ENCODE data around the gene ISL1. TPM values are rescaled to one million over a fixed set of nuclear protein-coding genes. Genes with fewer than 3 reads are reported as not detected.

ISL1 gene
- total RNA-seq, 1 experiment from 2014 or later: 1.3 TPM

GRCh38 chr5:51373880-51374523 is 9.2 kb upstream of the ISL1 start:
- H3K4me2 ChIP-seq (ENCODE audit: low read length): no peak overlapping the region
- H3K36me3 ChIP-seq (ENCODE audit: control insufficient read depth in 1 of 2, insufficient read depth in 2 of 2, low read length in 2 of 2): no peaks in the 10 kb centered on the region
- no peaks in the 10 kb centered on the region for H3K4me1 ChIP-seq (ENCODE audit: control insufficient read depth in 1 of 2, insufficient read depth in 2 of 2, low read length in 2 of 2)
- no peaks in the 10 kb centered on the region for H3K9me3 ChIP-seq (ENCODE audit: control insufficient read depth in 1 of 2, insufficient read depth in 1 of 2, low read depth in 1 of 2, low read length in 2 of 2)
- DNase-seq (ENCODE audit: low read depth, low spot score): no peak
- no TSS peak for BruUV-seq (replicated peaks)
- no peak for ATAC-seq
- H3K9ac ChIP-seq (ENCODE audit: low read length): no peak overlapping the region
- no peak overlapping the region for H2AFZ ChIP-seq (ENCODE audit: low read depth, low read length, poor library complexity, severe bottlenecking)
- intact Hi-C loops (cut with micrococcal nuclease): no loop called here
- ChIA-PET CTCF (no interaction called here), RAD21 (ENCODE audit: low non-redundant PET in 1 of 2, low total read pairs in 2 of 2, uncharacterized antibody in 2 of 2, unreplicated experiment in 2 of 2) (no interaction called here), POLR2A (no interaction called here)
- TF ChIP-seq SP1 (IDR thresholded peaks at IDR 0.05; ENCODE audit: low read depth) (no peak), CEBPB (IDR thresholded peaks at IDR 0.05; ENCODE audit: low read depth) (no peak), RAD21 (IDR thresholded peaks at IDR 0.05; ENCODE audit: low read depth) (0 out of 2 replicates have a peak, but pooled peaks have one; percentile 10), ZBTB33 (IDR thresholded peaks at IDR 0.05; ENCODE audit: extremely low read depth, insufficient replicate concordance, low read length) (no peak), FOSL1 (IDR thresholded peaks at IDR 0.05; ENCODE audit: low read depth) (no peak), ELF1 (IDR thresholded peaks at IDR 0.05; ENCODE audit: borderline replicate concordance, low read depth) (no peak)
- H3K27me3 ChIP-seq (ENCODE audit: insufficient read depth, low read length): no peaks in the 10 kb centered on the region
- H4K20me1 ChIP-seq (ENCODE audit: insufficient read depth): no peaks in the 10 kb centered on the region
- H3K4me3 ChIP-seq (replicated peaks in 1 of 2; ENCODE audit: low read depth in 1 of 2, low read length in 2 of 2): no peak overlapping the region
- H3K27ac ChIP-seq (ENCODE audit: low read depth, low read length): no peak overlapping the region
- H3K79me2 ChIP-seq (ENCODE audit: insufficient read depth, low read length): no peaks in the 10 kb centered on the region
- no peaks in the 10 kb centered on the region for H3K9me2 ChIP-seq (ENCODE audit: insufficient read depth)

GRCh38 chr5:51375084-51375483 is 8.2 kb upstream of the ISL1 start:
- no TSS peak for BruUV-seq (replicated peaks)
- Histone ChIP-seq H3K4me2 (ENCODE audit: low read length) (no peak overlapping the region), H3K4me1 (ENCODE audit: control insufficient read depth in 1 of 2, insufficient read depth in 2 of 2, low read length in 2 of 2) (no peaks in the 10 kb centered on the region), H3K9ac (ENCODE audit: low read length) (no peak overlapping the region), H2AFZ (ENCODE audit: low read depth, low read length, poor library complexity, severe bottlenecking) (no peak overlapping the region), H3K9me2 (ENCODE audit: insufficient read depth) (no peaks in the 10 kb centered on the region), H3K27me3 (ENCODE audit: insufficient read depth, low read length) (no peaks in the 10 kb centered on the region), H3K27ac (ENCODE audit: low read depth, low read length) (no peak overlapping the region), H3K4me3 (replicated peaks in 1 of 2; ENCODE audit: low read depth in 1 of 2, low read length in 2 of 2) (no peak overlapping the region), H4K20me1 (ENCODE audit: insufficient read depth) (no peaks in the 10 kb centered on the region), H3K79me2 (ENCODE audit: insufficient read depth, low read length) (no peaks in the 10 kb centered on the region), H3K9me3 (ENCODE audit: control insufficient read depth in 1 of 2, insufficient read depth in 1 of 2, low read depth in 1 of 2, low read length in 2 of 2) (no peaks in the 10 kb centered on the region), H3K36me3 (ENCODE audit: control insufficient read depth in 1 of 2, insufficient read depth in 2 of 2, low read length in 2 of 2) (no peaks in the 10 kb centered on the region)
- intact Hi-C loops (cut with micrococcal nuclease): no loop called here
- RAD21 ChIA-PET (ENCODE audit: low non-redundant PET in 1 of 2, low total read pairs in 2 of 2, uncharacterized antibody in 2 of 2, unreplicated experiment in 2 of 2): no interaction called here
- no peak for ATAC-seq
- CTCF ChIA-PET: no interaction called here
- no peak for DNase-seq (ENCODE audit: low read depth, low spot score)
- TF ChIP-seq ELF1 (IDR thresholded peaks at IDR 0.05; ENCODE audit: borderline replicate concordance, low read depth): no peak
- no peak for TF ChIP-seq ZFX (IDR thresholded peaks at IDR 0.05)
- TF ChIP-seq TCF7L2 (IDR thresholded peaks at IDR 0.05; ENCODE audit: borderline replicate concordance, extremely low read depth, insufficient read depth, insufficient read length): no peak
- no peak for TF ChIP-seq POLR2A (IDR thresholded peaks at IDR 0.05; ENCODE audit: borderline replicate concordance, extremely low read depth, insufficient read depth, insufficient read length)
- TF ChIP-seq POLR2AphosphoS5 (IDR thresholded peaks at IDR 0.05; ENCODE audit: low read depth, low read length): no peak
- TF ChIP-seq CEBPB (IDR thresholded peaks at IDR 0.05; ENCODE audit: low read depth): no peak
- TF ChIP-seq EGR1 (IDR thresholded peaks at IDR 0.05; ENCODE audit: low read depth): no peak
- TF ChIP-seq RAD21 (IDR thresholded peaks at IDR 0.05; ENCODE audit: low read depth): no peak
- no peak for TF ChIP-seq SP1 (IDR thresholded peaks at IDR 0.05; ENCODE audit: low read depth)
- POLR2A ChIA-PET: no interaction called here

All from HCT116 (cell line).